ENCODE measurements around the gene ASCC3. TPM values are rescaled to one million over a fixed set of nuclear protein-coding genes. Genes with fewer than 3 reads are reported as not detected.

ASCC3 gene
- total RNA-seq, 4 donors from 2014 or later, result 12.0 to 17.7 (median 14.7) TPM

DNA sequence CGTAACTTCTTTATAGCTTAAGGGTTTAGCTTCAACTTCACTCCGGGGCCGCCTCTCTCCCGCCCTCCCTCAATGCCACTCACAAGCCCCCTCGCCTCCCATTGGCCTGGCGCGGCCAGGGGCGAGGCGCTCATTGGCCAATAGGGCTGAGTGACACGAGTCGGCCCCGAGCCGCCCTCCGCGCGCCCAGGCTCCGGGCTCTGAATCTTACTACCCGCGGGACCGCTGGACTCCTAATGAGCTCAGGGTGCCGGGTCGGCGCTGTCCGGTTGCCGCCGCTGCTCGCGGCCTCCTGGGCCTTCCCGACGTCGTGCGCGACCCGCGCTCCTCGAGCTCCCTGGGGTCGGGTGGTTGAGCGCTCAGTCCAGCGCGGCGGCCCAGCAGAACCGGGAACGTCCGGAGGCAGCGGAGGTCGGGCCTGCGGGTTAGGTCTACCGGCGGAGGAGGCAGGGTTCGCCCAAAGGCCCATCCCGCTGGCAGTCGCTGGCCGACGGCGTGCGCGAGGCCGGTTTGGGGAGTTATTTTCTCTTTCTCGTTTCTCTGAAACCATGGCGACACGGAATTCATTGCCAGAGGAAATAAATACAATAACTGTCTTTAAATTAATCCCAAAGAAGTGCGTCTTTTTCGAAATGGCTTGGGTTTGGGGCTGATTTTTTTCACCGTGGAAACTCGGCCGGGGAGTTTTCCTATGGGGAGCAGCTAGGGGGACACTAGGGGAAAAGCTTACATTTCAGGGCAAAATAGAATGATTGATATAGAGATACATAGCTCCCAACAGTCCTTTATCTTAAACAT is 416.0 kb downstream of the ASCC3 start, which contains the start of gene SIM1:
TSS of gene SIM1 (minus strand) at position 19 of the 798 bp plus-strand sequence. CDS start 1,453 bp downstream, outside the sequence.
- peaks cover 90 to 94% (median 90%) of the 10 kb centered on the region in 3 donors for H3K27me3 ChIP-seq
- DNase-seq, result peak; percentile 29 to 44

DNA sequence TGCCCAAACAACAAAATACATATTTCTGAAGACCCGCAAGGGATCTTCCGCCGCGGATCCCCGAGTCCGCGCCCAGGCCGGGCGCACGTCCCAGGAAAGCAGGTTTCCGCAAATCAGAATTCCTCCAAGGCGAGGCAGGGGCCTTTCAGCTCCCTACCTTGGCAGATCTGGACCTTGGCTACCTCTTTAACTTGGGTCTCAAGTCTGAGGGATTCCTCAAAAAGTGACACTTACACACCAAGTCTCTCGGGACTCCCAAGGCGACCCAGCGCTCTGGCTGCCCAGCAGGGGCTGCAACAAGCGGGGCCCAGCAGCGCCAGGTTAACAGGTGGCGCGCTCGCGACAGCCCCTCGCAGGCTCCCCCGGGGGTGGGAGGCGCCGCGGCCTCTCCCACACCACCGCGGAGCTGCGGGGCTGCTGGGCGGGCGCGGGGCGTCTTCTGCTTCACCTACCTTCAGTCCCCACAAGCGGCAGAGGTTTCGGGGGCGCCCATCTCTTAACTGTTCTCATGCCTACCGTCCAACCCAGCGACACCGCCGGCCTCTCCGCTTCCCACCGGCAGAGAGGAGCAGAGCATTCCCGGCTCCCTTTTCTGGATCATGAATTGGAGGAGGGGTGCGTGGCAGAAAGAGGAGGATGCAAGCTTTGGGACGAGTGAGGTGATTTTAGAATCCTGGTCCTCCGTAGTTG is 416.8 kb downstream of the ASCC3 start:
- Histone ChIP-seq H3K9me3 (no peaks in the 10 kb centered on the region), H3K27ac (peak overlapping the region in 1 of 4 donors; percentile 41), H3K4me3 (peak overlapping the region; percentile 27 to 52 (median 49)), H3K36me3 (no peaks in the 10 kb centered on the region), H3K4me1 (peaks cover 6 to 10% of the 10 kb centered on the region in 2 donors), H3K27me3 (peaks cover 91 to 99% (median 97%) of the 10 kb centered on the region in 3 donors)
- in situ Hi-C loops (cut with MboI; ENCODE audit: low sequenced_read_pairs in 4 of 4) (no loop called here), intact Hi-C loops (cut with DNase I; ENCODE audit: low total_unique reads) (loop anchor here (5.0 kb wide), 1 partner anchor 857 kb away; the partner anchor contains the start of gene PRDM13)
- ATAC-seq (no peak), DNase-seq (no peak)
- TF ChIP-seq POLR2A (IDR thresholded peaks at IDR 0.05), result no peak
- TF ChIP-seq, protein P1, sequence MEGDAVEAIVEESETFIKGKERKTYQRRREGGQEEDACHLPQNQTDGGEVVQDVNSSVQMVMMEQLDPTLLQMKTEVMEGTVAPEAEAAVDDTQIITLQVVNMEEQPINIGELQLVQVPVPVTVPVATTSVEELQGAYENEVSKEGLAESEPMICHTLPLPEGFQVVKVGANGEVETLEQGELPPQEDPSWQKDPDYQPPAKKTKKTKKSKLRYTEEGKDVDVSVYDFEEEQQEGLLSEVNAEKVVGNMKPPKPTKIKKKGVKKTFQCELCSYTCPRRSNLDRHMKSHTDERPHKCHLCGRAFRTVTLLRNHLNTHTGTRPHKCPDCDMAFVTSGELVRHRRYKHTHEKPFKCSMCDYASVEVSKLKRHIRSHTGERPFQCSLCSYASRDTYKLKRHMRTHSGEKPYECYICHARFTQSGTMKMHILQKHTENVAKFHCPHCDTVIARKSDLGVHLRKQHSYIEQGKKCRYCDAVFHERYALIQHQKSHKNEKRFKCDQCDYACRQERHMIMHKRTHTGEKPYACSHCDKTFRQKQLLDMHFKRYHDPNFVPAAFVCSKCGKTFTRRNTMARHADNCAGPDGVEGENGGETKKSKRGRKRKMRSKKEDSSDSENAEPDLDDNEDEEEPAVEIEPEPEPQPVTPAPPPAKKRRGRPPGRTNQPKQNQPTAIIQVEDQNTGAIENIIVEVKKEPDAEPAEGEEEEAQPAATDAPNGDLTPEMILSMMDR (IDR thresholded peaks at IDR 0.05 in 4 of 5, conservative IDR thresholded peaks at IDR 0.05 in 1 of 5), result no peak

More for the DNA sequence above, 416.0 kb downstream of the ASCC3 start, which contains the start of gene SIM1:
- H3K9me3 ChIP-seq, result no peaks in the 10 kb centered on the region
- peak; percentile 58 to 78 for ATAC-seq
- peak within 1 kb of the TSS; percentile 27 to 52 (median 49) for H3K4me3 ChIP-seq
- in situ Hi-C loops (cut with MboI; ENCODE audit: low sequenced_read_pairs in 4 of 4), result no loop called here
- peak within 1 kb of the TSS in 1 of 4 donors; percentile 55 for H3K27ac ChIP-seq
- no peaks in the 10 kb centered on the region for H3K36me3 ChIP-seq
- intact Hi-C loops (cut with DNase I; ENCODE audit: low total_unique reads), result loop anchor here (5.0 kb wide), 1 partner anchor 858 kb away; the partner anchor contains the start of gene PRDM13
- TF ChIP-seq, protein P1 (IDR thresholded peaks at IDR 0.05 in 4 of 5, conservative IDR thresholded peaks at IDR 0.05 in 1 of 5), result no peak
- TF ChIP-seq POLR2A (IDR thresholded peaks at IDR 0.05), result peak; percentile 24 to 34
- H3K4me1 ChIP-seq, result peaks cover 6 to 10% of the 10 kb centered on the region in 2 donors

DNA sequence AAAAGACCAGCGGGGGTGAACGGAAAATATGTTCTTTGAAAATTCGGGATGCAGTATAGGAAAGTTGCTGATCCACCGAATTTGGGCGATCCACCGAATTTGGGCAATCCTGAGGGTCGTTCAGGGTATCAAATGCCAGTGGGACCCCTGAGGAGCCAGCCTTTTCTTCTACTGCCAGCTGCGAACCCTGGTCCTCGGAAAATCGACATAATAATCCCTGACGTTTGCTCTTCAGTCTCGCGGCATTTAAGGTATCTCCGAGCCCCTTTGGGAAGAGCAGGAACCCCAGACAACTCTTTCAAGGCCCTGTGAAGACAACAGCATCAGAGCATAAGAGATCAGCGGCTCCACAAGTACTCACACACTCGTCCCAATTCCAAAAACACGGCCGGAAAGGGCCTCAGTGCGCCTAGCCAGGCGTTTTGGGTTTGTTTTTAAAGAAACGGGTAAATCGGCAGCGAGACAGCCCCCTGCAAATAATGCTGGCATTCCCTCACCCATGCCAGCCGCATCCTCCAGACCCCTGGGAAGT is 417.4 kb downstream of the ASCC3 start:
- Histone ChIP-seq H3K4me1 (peaks cover 6 to 10% of the 10 kb centered on the region in 2 donors), H3K4me3 (peak overlapping the region in 3 of 4 donors; percentile 48 to 52 (median 50)), H3K36me3 (no peaks in the 10 kb centered on the region), H3K9me3 (no peaks in the 10 kb centered on the region), H3K27me3 (peaks cover 95 to 100% (median 97%) of the 10 kb centered on the region in 3 donors), H3K27ac (peak overlapping the region in 1 of 4 donors; percentile 41)
- in situ Hi-C loops (cut with MboI; ENCODE audit: low sequenced_read_pairs in 4 of 4), result no loop called here
- no peak for DNase-seq
- ATAC-seq, result no peak
- intact Hi-C loops (cut with DNase I; ENCODE audit: low total_unique reads), result loop anchor here (5.0 kb wide), 1 partner anchor 856 kb away; the partner anchor contains the start of gene PRDM13
- TF ChIP-seq, protein P1 (IDR thresholded peaks at IDR 0.05 in 4 of 5, conservative IDR thresholded peaks at IDR 0.05 in 1 of 5), result no peak
- TF ChIP-seq POLR2A (IDR thresholded peaks at IDR 0.05), result no peak

All from gastrocnemius medialis (tissue), 4 donors.